ENCODE data around the gene GPD1. TPM values are rescaled to one million over a fixed set of nuclear protein-coding genes. Genes with fewer than 3 reads are reported as not detected.

The GPD1 gene
- total RNA-seq, 1 donor from 2014 or later = not detected

- no peak for DNase-seq (ENCODE audit: low spot score)
- Mint-ChIP-seq H3K27me3 (ENCODE audit: low read depth) (no peaks in the 10 kb centered on the region), H3K27ac (ENCODE audit: unreplicated experiment) (peak overlapping the region; percentile 49), H3K4me1 (ENCODE audit: low read depth) (peaks cover 27% of the 10 kb centered on the region), H3K4me3 (ENCODE audit: unreplicated experiment) (no peak overlapping the region), H3K9me3 (ENCODE audit: low read depth) (no peaks in the 10 kb centered on the region), H3K36me3 (ENCODE audit: low read depth) (peaks cover 2% of the 10 kb centered on the region)
- TF ChIP-seq CTCF (IDR thresholded peaks at IDR 0.05) = no peak
Observed at GRCh38 chr12:50157259-50157658, 53.5 kb downstream of the GPD1 start.

GRCh38 chr12:50160643-50161042 lies 56.8 kb downstream of the GPD1 start:
- no peak for TF ChIP-seq CTCF (IDR thresholded peaks at IDR 0.05)
- no peak for DNase-seq (ENCODE audit: low spot score)
- no peaks in the 10 kb centered on the region for H3K27me3 Mint-ChIP-seq (ENCODE audit: low read depth)
- peaks cover 2% of the 10 kb centered on the region for H3K36me3 Mint-ChIP-seq (ENCODE audit: low read depth)
- H3K27ac Mint-ChIP-seq (ENCODE audit: unreplicated experiment) = peak overlapping the region; percentile 6
- H3K9me3 Mint-ChIP-seq (ENCODE audit: low read depth) = no peaks in the 10 kb centered on the region
- H3K4me3 Mint-ChIP-seq (ENCODE audit: unreplicated experiment) = no peak overlapping the region
- H3K4me1 Mint-ChIP-seq (ENCODE audit: low read depth) = peaks cover 46% of the 10 kb centered on the region

Other genes with a start within 250 kb of the GPD1 start
- 0.47 to 1.3 TPM (median 0.74 TPM) in 3 replicates for gene FAIM2, start 200.1 kb upstream of the GPD1 start, total RNA-seq
- not detected in 3 replicates for gene AQP2, start 153.3 kb upstream of the GPD1 start, total RNA-seq
- 0.20 TPM in 1 of 3 replicates, not detected in the others for gene AQP5, start 142.1 kb upstream of the GPD1 start, total RNA-seq
- gene AQP6, start 131.1 kb upstream of the GPD1 start, total RNA-seq = not detected in 3 replicates
- 25.7 to 31.0 TPM (median 28.4 TPM) in 3 replicates for gene RACGAP1, start 78.5 kb upstream of the GPD1 start, total RNA-seq
- gene ASIC1, start 46.4 kb upstream of the GPD1 start, total RNA-seq = 2.5 to 4.4 TPM (median 3.9 TPM) in 3 replicates
- gene SMARCD1, start 18.7 kb upstream of the GPD1 start, total RNA-seq = 50.8 to 55.7 TPM (median 52.0 TPM) in 3 replicates
- 37.8 to 53.1 TPM (median 44.7 TPM) in 3 replicates for gene COX14, start 8.2 kb downstream of the GPD1 start, total RNA-seq
- 77.2 to 81.3 TPM (median 80.9 TPM) in 3 replicates for gene CERS5, start 63.4 kb downstream of the GPD1 start, total RNA-seq
- 90.3 to 120 TPM (median 114 TPM) in 3 replicates for gene LIMA1, start 179.5 kb downstream of the GPD1 start, total RNA-seq

Measured in chondrocyte (in vitro differentiated cells).